GM18868 (cell line): ENCODE results near the gene ADGRG7.

Experiments used
- ATAC-seq: cut with Tn5 transposase; IDR thresholded peaks from one replicate; pipeline ENCODE4 v1.9.1; 2021; ENCODE audit warnings: mild to moderate bottlenecking, moderate library complexity; ENCODE audit not compliant: unreplicated experiment

Gene ADGRG7

DNA sequence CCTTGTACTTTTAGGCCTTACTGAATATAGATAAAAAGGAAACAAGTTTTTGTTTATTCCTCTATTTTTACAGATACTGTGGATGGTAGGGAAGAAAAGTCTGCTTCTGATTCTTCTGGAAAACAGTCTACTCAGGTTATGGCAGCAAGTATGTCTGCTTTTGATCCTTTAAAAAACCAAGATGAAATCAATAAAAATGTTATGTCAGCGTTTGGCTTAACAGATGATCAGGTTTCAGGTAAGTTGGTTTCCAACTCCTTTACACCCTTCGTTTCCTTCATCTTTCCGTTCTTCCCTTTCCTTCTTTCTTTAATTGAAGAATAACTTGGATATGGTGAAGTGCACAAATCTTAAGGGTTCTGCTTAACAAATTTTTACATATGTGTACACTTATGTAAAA, 123.0 kb downstream of the ADGRG7 start:
- ATAC-seq, result no peak

DNA sequence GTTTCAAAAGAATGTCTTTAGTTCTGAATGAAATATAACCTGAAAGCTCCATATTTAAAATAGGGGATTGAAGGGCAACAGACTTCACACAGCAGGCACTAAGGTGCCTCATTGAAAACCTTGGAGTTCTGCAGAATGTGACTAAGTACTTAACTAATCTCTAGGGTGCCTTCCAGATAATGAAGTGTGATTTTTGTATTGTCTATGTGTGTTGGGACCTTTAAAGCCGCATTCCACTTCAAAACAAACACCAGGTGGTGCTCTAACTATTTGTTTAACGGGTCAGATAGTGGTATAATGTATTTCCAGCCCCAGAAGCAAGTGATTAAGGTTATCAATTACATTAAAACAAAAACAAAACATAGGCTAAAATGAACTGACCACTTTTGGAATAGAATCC, 127.9 kb downstream of the ADGRG7 start:
- ATAC-seq, result peak; percentile 68

DNA sequence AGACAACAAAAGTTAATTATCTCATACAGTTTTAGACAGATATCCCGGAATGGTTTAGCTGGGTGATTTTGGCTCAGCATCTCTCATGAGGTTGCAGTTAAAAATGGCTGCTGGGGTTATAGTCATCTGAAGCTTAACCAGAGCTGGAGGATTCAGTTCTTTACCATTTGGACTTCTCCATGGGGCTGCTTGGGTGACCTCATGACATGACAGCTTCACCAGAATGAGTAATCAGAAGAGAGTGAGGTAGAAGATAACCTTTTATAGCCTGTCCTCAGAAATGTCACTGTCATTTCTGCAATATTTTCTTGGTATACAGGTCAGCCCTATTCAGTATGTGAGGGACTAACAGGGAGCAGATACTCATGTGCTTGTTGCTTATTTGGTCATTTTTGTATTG, 130.8 kb downstream of the ADGRG7 start:
- no peak for ATAC-seq

DNA sequence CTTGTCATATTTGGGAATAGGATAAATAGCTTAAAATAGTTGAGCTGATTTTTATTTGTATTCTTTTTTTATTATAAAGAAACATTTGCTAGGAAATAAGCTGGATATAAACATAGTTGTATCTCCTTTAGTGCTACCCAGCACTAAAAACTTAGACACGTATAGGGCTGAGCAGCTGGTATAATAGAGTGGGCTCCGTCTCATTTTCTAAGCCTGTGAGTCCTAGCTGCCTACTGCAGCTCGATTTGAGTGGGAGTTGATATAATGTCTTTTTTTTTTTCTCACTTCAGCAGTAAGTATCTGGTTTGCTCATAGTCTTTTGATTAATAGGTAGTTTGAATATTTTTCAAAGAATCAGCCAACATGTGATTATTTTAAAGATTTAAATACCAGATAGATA, 134.1 kb downstream of the ADGRG7 start:
- no peak for ATAC-seq

DNA sequence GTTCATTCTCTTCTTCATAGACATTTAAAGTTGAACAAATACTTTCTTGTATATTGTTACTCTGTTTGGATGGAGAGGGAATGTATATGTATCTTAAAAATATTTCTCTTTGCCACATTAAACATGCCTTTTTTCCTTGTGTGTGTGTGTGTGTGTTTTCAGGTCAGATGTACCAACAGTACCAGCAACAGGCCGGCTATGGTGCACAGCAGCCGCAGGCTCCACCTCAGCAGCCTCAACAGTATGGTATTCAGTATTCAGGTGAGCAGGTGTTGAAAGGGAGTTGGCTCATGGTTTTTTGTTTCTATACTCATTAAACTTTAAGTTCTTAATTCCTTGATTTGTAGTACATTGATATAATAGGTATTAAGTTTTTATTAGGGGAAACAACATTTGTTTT, 135.3 kb downstream of the ADGRG7 start:
- no peak for ATAC-seq
